HG02623 (cell line): ENCODE results near the gene ACOD1.
"Not testable (repeated sequence)": the region's sequence is repeated elsewhere in the genome, so short reads cannot be mapped to it uniquely, and the experiment has no call there.

Experiments
- ATAC-seq: cut with Tn5 transposase; IDR thresholded peaks from one replicate; pipeline ENCODE4 v1.9.1; 2021; ENCODE audit warnings: moderate library complexity; ENCODE audit not compliant: unreplicated experiment

The ACOD1 gene

DNA sequence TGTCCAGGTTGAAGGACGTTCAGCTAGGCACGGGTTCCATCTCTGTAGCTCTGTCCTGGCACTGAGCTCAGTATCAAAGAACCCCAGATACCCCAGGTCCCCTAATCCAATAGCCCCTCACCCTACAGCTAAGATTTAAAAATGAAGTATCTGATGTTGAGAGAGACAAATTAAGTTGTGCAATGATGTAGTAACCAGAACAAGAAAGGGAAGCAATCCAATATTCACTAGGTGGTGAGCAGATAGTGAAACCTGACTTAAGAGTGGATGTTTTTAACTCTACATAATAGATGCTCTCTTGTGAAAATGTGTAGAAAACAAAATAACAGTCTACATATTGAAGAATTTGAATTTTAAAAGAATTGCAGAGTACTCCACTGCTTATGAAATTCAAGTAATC is 1.8 kb downstream of the ACOD1 start:
- no peak for ATAC-seq

DNA sequence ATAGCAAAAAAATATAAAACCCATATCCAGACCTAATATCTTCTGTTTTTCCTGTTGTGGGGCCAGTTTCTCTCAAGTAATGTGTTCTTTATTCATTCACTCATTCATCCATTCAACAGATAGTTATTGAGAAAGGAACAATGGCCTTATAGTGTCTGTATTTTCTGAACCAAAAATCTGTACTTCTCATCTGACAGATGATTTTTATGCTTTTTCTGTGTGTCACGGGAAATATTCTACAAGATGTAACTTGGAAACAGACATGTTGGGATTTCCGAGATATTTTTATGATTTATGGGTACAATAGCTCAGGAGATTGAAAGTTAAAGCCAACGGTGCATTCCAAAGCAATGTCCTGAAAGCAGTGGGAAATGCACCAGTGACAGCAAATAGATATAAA is 5.7 kb downstream of the ACOD1 start:
- no peak for ATAC-seq

DNA sequence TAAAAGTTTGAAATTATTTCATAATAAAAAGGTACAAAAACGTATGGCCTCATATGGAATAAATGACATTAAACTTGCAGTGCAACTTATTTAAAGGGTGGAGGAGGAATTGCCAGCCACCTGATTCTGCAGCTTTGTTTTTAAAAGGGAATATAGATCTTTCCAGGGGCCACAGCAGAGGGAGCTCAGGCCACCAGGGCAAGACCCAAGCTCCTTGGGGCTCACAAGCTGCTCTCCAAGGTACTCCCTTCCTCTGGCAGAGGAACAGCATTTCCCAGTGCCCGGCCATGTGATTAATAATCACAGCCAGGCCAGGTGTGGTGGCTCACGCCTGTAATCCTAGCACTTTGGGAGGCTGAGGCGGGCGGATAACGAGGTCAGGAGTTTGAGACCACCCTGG is 6.2 kb downstream of the ACOD1 start:
- no peak for ATAC-seq

DNA sequence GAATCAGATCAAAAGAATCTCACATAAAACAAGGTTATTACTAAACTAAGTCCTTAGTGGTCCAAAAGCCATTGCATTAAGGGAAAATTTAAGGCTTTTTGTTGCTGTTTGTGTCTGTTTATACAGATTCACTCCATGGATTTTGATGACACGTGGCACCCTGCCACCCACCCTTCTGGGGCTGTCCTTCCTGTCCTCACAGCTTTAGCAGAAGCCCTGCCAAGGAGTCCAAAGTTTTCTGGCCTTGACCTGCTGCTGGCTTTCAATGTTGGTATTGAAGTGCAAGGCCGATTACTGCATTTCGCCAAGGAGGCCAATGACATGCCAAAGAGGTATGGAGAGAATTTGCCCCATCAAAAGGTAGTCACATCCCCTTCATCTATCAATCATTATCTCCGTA is 6.9 kb downstream of the ACOD1 start:
- no peak for ATAC-seq

DNA sequence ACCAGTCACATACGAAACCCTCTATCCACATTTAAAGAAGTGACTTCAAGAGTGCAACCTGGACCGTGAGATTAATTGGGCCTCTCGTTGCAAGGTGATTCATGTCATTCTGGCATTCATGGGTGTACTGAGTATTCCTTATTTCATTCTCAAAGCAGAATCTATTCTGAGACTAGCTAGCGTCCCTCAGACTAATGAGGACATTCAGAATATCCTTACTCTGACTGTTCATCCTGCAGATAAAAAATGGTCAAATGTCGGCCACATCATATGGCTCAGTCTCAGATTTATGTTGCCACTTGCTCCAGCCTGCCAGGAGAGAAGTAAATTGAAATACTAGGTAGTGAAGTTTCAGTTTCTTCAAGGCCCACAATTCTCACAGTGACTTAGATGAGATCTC is 7.3 kb downstream of the ACOD1 start:
- ATAC-seq, result no peak

DNA sequence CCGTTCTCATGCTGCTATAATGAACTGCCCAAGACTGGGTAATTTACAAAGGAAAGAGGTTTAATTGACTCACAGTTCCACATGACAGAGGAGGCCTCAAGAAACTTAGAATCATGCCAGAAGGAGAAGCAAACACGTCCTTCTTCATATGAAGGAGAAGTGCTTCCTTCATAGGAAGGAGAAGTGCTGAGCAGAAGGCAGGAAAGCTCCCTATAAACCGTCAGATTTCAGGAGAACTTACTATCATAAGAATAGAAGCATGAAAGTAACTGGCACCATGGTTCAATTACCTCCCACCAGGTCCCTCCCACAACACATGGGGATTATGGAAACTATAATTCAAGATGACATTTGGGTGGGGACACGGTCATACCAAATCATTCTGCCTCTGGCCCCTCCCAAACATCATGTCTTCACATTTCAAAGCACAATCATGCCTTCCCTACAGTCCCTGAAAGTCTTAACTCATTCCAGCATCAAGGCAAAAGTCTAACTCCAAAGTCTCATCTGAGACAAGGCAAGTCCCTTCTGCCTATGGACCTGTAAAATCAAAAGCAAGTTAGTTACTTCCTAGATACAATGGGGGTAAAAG is 10.6 kb downstream of the ACOD1 start:
- no peak for ATAC-seq

DNA sequence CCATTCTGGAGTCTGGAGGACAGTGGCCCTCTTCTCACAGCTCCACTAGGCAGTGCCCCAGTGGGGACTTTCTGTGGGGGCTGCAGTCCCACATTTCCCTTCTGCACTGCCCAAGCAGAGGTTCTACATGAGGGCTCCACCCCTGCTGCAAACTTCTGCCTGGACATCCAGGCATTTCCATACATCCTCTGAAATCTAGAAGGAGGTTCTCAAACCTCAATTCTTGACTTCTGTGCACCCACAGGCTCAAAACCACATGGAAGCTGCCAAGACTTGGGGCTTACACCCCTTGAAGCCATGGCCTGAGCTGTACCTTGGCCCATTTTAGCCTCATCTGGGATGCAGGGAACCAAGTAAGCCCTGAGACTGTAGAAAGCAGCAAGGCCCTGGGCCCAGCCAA is 11.4 kb downstream of the ACOD1 start:
- ATAC-seq, result not testable (repeated sequence)

DNA sequence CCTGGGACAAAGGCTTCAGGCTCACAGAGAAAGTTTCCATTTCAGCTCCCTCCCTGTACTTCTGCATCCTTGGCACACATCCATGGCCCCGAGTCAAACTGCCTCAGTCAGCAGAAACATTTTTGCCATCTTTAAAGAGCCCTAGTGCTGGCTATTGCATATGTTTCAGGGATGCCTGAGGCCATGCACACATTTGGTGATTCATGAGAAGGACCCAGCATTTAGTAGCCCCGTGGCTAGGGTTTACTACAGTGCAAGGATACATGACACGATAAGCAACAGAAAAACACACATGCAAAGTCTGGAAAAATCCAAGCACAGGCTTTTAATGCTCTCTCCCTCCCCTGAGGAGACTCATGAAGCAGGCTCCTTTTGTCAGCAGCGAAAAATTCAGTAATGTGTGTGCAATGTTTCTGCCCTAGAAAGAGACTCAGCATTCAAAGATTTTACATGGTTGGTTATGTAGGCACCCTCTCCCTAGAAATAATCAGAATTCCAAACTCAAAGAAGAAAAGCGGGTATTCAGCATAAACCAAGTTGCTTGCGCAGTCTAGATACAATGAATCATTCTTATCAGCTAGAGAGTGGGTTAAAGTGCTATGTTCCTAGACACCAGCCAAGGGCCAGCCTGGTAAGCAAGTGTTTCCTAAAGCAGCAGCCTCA is 17.6 kb downstream of the ACOD1 start:
- ATAC-seq, result no peak

DNA sequence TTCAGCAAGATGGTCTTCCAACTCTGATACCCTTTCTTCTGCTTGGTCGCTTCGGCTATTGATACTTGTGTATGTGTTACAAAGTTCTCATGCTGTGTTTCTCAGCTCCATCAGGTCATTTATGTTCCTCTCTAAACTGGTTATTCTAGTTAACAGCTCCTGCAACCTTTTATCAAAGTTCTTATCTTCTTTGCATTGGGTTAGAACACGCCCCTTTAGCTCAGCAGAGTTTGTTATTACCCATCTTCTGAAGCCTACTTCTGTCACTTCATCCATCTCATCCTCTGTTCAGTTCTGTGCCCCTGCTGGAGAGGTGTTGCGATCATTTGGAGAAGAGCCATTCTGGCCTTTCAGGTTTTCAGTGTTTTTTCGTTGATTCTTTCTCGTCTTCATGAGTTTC is 18.7 kb downstream of the ACOD1 start:
- no peak for ATAC-seq

DNA sequence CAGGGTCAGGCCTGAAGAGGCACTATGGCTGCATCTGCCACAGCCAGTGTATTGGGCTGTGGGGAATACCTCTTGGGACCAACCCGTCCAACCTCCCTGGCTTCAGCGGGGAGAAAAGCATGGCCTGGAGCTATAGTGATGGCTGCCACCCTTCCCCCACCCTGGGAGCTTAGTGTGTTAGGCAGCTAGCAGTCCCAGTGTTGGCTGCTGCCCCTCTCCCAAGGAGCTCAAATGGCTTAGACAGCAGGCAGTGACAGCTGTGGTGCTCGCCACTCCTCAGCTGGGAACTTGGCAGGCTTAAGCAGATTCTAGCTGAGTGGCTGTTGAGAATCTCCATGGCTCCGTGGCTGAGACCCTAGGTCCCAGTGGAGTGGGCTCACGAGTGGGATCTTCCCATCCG is 19.7 kb downstream of the ACOD1 start:
- ATAC-seq, result no peak

DNA sequence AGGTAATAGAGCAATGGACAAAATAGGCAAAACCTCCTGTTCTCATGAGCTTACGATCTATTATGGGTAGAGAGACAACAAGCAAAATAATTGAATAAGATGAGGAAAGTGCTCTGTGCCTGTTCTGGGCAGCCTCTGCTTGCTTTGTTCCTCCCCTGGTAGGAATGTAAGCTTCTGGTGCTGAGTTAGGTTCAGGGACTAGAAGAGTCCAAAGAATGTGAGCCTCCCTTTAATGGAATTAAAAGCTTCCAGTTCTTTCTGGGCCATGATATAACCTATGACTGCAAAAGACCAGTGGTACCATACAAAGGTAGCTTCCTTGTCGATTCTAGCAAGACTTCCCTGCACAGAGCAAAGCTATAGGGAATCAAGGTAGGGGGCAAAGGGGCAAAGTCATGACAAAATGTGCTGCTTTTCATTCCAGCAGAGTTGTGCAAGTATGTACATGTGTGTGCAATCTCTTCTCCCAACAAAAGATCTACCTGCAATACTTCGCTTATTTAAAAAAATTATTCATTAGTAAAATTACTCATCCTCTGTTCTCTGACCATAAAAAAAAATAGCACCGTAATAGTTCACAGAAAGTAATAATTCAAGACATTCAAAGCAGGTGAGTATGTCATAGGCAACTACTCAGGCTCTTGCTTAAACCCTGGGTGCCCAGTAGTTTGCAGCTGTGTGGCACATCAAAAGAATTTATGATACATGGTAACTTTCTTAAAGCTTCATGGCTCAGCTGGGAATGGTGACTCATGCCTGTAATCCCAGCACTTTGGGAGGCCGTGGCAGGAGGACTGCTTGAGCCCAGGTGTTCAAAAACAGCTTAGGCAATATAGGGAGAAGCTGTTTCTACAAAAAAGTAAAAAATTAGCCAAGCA is 21.4 kb downstream of the ACOD1 start:
- no peak for ATAC-seq

DNA sequence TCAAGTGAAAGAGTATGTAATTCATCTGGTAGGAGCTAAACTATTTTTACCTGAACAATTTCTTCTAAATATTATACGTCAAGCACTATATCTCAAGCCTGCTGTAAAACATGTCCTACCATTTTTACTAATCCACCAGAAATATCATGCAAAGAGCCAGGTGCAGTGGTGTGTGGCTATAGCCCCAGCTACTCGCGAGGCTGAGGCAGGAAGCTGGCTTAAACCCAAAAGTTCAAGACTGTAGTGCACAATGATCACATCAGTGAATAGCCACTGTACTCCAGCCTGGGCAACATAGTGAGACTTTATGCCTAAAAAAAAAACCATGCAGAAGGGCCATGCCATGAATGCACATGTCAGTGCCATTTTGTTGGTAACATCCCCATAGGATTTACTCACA is 22.9 kb downstream of the ACOD1 start:
- ATAC-seq, result peak; percentile 41

DNA sequence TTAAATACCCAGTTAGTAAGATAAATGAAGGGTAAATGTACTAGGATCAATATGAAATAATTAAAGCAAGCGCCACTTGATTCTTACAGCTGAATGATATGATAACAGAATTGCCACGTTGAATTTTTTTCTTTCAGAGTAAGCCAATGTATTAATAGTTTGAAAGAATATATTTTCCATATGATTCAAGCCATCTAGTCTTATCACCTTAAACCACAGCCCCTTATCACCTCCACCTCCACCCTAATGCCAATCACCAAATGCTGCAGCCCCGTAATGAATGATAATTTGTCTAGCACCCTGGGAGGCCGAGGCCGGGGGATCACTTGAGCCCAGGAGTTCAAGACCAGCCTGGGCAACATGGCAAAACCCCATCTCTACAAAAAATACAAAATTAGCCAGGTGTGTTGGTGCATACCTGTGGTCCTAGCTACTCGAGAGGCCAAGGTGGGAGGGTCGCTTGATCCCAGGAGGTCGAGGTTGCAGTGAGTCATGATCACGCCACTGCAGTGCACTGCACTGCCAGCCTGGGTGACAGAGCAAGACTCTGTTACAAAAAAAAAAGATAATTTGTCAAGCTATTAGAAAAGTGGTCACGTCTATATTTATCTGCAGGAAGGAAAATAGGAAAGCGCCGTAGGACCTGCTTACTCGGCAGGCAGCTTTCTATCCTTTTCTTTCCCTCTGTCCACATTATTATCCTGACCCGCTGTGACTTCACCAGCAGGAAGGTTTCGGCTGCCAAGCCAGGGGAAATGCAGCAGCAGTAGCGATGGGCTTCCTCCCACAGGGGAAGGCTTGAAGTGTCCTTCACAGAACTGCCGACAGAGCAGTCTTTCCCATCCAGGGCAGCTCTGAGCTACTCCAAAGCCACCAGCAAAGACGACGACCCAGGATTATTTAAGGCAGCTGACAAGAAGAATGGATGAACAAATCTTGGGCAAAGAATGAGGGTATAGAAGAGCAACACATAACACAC is 23.8 kb downstream of the ACOD1 start:
- ATAC-seq, result no peak

DNA sequence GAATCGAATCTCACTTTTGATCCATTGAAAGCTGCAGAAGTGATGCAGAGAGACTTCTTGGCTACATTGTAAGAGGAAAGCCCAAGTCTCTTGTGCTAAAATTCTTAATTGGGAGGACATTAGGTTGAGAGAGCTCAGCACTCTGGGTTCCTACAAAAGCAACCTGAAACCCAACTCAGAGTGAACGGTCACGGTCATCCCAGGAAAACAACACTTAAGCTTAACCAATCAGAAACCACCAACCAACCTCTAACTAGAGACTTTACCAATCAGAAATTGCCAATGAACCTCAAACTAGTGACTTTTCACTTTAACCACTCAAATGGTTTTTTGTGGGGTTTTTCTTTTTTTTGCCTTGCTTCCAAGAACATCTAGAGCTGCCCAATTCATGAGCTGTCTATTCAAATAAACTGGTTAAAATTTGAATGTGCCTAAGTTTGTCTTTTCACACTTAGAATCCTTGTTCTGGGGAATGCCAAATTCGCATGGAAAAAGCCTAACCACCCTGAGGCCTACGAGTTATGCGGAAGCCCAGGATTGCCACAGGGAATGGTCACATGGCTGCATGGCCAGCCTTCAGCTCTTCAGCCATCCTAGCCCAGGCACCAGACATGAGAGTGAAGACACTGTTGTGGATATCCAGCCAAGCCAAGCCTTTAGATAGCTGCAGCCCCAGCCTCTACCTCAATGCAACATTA is 25.8 kb downstream of the ACOD1 start:
- no peak for ATAC-seq

DNA sequence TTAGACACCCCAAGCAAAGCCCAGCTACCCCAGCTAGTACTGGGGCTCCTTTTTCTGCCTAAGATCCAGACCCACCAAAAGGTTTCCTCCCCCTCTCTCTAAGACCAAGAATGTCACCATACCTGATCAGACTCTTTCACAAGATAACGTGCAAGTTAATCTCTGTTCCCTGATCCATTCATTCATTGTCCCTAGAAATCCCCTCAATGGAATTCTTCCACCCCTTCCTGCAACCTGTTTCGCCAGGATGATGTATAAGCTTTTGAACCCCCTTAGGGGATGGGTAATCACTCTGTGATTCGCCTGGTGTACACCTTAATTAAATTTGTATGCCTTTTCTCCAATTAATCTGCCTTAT is 26.3 kb downstream of the ACOD1 start:
- ATAC-seq, result no peak

DNA sequence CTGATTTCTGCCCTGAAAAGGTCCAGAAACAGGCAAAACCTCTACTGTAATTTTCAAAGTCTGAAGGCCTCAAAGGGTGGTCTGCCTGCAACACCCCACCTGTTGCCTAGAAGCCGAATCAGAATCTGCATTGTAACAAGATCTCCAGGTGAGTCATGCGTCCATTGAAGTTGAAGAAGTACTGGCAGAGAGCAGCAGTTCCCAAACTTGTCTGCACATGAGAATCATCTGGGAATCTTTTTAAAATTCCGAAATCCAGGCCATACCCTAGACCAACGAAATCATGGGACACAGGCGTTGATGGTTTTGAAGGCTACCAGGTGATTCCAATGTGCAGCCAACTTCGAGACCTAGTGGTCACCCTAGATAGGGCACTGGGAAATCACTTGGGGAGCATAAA is 27.6 kb downstream of the ACOD1 start:
- ATAC-seq, result no peak

DNA sequence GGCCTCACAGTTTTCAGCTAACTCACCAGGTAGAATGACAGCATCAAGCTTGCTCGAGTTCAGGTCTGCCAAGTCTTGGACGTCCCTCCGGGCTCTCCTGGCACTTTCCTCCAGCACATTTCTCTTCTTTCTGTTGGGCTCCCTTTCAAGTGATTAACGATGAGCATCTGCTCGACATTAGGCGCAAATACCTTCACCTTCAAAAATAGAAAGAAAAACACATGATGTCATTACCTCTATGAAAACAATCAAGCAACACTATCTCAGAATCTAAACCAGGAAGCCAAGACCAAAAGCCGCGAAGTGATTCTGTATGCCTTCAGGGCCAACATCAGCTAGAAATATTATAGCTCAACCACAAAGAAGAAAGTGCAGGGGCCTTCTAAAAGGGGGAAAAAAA is 28.2 kb downstream of the ACOD1 start:
- no peak for ATAC-seq

DNA sequence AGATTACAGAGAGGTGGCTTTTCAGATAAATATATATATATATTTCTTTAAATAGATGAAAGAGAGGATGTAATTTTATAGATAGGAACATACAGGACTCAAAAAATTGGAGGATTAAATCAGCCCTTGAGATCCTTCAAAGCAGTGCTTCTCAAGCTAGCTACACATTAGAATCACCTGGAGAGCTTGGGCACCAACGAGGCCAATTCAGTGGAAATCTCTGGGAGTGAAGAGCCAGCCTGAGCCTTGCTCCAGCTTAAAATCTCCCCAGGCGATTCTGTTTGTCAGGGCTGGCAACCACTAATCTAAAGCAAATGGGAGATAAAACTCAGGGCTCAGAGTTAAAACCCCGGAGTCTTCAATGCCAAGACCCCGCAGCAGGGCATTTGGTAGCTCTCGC is 28.6 kb downstream of the ACOD1 start:
- no peak for ATAC-seq

DNA sequence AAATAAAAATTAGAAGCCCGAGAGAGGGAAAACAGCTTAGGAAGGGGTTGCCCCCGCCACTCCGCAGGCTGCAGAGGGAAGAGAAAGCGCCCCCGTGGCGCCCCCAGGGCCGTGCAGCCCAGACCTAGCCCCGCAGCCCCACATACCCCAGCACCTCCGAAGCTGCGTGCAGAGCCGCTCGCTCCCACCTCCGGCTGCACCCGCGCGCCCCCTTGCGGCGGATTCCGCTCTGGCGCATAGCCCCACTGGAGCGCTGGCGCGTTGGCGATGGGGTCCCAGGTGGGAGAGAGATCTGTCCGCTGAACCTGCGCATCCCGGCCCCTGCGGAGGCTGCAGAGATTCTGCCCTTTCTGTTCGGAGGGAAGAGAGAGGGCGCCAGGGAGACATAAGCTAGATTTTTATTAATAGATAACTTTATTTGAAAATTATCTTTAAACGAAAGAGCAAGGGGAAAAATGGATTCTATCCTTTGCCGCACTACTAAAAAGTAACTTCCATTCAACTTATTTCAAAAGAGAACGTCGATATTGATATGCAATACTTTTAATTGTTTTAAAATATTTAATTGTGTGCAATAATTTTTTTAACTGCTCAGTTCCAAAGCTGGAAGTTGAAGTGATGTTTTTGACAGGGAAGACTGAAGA is 31.9 kb downstream of the ACOD1 start:
- ATAC-seq, result peak; percentile 100

DNA sequence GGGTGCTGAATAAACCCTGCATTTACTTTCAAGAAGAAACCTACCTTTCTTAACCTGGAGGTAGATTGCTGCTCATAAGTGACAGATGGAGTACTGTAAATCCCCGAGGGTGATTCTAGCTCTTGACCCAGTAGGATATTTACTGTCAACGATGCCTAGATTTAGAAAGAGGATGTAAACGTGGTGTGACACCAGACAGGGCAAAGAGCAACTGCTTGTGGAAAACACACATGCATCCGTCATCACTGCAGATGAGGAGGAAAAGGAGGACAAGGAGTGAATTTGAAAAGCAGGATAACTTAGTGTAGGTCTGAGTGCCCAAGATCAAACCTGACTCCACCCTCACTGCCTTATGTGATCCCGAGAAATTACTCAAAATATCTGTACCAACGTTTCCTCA is 33.8 kb downstream of the ACOD1 start:
- no peak for ATAC-seq
